NOMO-1 (cell line): Measurements from ENCODE around the gene TMEM196.

Experiments used
- DNase-seq, 2 experiments: peaks; one replicate each; lab custom pipeline; 2025; ENCODE audit not compliant: unreplicated experiment in 2 of 2; lab: John Stamatoyannopoulos, UW

Gene TMEM196

DNA sequence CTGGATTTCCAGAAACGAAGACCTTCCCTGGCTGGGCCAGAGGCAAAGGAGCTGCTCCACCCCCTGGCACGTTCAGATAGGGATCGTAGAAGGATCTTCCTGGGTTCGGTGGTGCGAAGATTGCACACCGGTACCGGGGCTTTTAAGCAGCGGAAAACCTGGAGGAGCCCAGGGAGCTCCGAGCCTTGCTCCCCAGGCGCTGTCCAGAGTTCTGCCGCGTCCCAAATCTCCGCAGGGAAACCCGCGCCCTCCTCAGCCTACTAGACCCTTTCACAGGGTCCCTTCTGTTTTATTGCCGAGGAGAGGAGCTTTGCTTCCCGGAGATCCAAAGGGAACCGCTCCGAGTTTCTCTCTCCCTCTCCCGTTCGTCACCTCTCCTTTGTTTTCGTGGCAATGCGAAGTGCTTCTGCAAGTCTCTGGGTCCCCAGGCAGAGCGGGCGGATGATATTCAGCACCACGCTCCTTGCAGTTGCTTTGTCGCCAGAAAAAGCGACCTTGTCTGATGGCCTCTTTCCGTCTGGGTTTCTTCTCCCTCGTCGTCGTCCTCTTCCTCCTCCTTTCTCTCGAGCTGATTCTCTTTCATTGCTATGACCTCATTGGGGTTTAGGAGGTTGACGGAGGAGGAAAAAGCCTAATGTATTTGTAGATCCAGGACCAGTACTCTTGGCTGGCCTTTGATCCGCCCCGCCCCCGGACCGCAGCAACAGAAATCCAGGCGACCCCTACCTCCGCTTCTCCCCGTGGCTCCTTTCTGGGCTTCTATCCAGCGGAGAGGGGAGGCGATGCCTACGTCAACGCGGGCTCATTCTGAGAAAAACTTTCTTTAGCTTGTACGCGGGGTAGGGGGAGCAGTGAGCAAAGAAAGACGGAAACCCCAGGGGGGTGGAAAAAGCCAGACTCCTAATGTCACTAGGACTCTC, at the start of gene TMEM196:
TMEM196 (minus strand) TSS at position 777 of the 920 bp plus-strand sequence. CDS start 921 bp downstream, outside the sequence.
- no peak for DNase-seq

- no peak for DNase-seq
These were observed 42.7 kb upstream of the TMEM196 start for GRCh38 chr7:19816128-19816527.

GRCh38 chr7:19815546-19815945, 42.1 kb upstream of the TMEM196 start:
- DNase-seq: no peak

GRCh38 chr7:19814776-19815175, 41.4 kb upstream of the TMEM196 start:
- no peak for DNase-seq

GRCh38 chr7:19811386-19811785, 38.0 kb upstream of the TMEM196 start:
- no peak for DNase-seq

GRCh38 chr7:19798986-19799385, 25.6 kb upstream of the TMEM196 start:
- no peak for DNase-seq

GRCh38 chr7:19783541-19783940, 10.1 kb upstream of the TMEM196 start:
- no peak for DNase-seq

- no peak for DNase-seq
These were observed 3.6 kb upstream of the TMEM196 start for GRCh38 chr7:19776981-19777380.

DNA sequence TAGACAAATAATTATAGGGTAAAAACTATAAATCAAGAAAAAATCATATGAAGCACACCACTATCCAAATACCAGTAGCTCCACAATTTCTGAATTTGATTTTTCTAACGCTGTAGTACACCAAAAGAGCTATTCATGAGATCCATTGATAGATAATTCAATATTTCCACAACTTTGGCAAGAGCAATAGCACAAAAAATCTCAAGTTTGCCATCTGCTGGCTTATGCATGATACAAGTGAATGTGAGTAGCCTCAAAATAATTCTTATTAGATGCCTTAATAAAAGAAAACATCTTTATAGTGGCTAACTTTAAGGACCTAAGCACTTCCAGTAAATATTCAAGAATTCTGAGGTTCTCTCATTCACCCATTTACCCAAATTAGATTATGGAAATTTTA, 2.2 kb upstream of the TMEM196 start:
- no peak for DNase-seq

DNA sequence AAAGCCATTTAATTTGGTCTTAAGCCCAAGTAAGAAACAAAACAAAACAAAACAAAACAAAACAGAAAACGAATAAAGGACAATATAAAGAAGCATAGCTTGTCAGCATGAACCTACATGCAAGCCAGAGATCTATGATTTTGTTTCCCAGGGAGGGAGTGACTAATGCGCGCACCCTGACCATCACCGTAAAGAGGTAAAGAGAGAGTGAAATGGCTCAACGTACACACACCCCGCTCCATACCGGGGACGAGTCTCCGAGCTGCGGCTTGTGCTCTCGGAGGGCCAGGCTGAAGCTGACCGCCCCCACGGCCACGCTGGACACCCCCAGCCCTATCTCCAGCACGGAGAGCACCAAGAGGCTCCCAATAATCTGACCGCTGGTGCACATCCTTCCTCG, 1.1 kb downstream of the TMEM196 start:
- no peak for DNase-seq

GRCh38 chr7:19762631-19763030, 10.8 kb downstream of the TMEM196 start:
- no peak for DNase-seq

GRCh38 chr7:19754521-19755116, 18.8 kb downstream of the TMEM196 start:
- peak in 1 of 2 experiments; percentile 29 for DNase-seq

DNA sequence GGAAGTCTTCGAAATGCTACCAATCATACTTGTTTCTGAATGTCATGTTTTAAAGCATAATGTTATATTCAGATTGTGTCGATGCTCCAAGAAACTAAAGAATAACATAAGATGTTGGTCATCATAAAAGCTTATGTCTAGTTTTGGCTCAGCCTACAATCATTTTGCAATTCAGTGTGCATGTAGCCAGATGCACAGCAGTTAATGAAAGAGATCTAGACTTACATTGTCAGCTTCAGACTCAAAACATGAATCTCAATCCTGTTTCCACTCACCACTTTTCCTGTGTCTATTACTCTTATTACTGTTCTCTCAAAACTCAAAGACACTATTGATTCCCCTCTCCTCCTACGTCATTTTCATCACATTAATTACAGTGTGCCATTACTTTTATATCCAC, 21.4 kb downstream of the TMEM196 start:
- DNase-seq: no peak

DNA sequence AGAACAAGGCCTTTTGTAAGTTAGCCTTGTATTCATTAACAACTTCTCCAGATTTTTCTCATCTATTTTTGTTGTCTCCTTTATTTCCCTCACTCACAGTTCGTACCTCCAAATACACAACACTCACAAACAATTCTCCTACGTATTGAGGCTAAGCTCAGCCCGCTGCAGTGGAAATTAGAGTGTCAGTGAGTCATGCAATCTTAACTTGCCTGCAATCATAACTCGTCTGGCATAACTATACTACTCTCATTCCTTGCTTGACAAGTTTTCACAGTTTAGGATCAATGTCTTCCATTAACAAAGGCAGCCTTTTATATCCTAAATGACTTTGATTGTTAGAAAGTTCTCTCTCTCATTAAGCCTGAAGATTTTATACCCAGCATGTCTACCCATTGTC, 23.8 kb downstream of the TMEM196 start:
- no peak for DNase-seq

DNA sequence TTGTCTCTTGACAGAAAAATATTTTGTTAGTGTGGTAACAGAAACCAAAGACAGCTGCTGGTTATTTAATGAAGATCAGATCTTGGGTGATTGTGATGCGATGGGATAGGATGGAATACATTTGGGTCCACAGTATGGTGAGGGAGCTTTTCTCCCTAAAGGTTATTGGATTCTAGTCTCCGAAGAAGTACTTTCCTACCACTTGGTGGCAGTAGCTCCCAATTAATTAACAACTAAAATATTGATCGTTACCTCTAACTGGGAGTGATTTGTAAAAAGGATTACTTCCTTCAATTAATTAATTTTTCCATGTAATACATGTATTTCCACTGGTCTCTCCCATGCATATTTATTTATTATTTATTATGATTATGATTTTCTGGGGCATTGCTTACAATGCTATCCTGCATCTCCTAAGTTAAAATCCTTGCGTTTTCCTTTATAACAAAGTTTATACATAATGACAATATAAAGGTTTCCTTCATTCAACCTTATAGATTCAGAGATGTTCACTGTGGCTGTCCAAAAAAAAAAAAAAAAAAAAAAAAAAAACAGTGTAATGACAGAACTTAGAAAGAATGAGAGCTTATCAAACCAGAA, 25.6 kb downstream of the TMEM196 start:
- DNase-seq: no peak

DNA sequence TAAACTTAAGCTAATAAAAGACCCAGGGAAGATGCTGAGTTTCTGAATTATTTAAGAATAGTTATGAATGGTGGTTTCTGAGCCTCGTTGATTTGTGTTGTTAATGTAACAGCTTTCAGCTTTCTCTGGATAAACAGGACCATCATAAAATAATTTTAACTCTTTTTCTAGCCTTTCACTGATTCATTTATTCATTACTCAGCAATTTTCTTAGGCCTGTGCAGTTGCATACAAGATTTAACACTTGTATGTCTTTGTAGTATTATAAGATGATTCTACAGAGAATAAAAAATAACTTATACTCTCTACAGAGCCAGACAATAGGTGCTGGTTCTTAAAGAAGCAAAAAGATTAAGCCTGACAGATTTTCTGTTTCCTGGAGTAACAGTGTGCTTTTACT, 29.3 kb downstream of the TMEM196 start:
- DNase-seq: no peak

GRCh38 chr7:19728716-19729115, 44.7 kb downstream of the TMEM196 start:
- no peak for DNase-seq

DNA sequence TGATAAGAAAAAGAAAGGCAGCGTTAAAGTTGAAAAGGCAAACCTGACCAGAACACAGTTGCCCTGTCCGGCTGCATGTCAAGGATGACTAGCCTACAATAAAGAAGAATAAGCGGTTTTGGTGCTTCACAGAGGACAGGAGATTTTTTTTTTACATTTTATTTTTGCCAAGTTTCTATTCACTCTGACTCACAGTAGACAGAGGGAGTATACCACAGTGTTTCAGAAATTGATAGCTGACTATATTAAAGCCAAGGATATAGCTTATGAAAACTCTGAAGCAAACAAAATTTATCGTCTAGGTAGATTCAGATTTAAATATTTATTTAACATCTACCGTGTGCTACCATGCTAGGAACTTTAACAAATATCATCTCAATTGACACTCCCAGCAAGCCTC, 47.6 kb downstream of the TMEM196 start:
- DNase-seq: no peak

DNA sequence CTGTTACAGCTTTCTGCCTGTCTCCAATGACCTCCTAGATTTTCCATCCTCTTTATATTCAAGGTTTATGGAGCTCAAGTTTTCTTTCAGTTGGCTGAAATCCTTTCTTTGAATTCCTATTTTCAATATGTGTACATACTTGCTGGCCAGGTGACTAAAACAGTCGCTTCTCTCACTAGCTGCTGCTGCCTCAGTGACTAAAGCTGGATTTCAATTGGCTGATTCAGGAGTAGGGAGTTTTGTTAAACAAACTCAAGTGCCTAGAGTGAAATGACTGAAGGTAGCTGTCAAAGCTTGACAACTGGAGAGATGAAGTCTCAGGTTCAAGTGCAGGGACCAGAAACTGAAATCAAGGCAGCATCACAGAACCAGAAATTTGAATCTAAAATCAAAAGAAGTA, 57.9 kb downstream of the TMEM196 start:
- DNase-seq: no peak

GRCh38 chr7:19713676-19714075, 59.7 kb downstream of the TMEM196 start:
- DNase-seq: peak; percentile 38 to 56

DNA sequence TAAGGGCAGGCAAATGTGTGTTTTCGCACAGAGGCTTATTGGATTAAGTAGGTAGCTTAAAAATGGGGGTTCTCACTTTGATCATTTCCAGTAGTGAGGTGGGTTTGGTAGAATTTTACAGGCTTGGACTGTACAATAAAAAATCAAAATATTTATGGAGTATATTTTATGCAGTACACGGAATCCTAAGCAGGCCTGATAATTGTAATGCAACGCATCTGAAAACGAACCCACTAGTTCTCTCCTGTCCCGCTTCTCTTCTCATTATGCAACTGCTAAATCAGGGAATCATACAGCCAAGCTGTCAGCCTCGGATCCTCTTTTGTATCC, 64.2 kb downstream of the TMEM196 start:
- no peak for DNase-seq
